ENCODE measurements around the gene DNAJC8.

Gene DNAJC8

DNA sequence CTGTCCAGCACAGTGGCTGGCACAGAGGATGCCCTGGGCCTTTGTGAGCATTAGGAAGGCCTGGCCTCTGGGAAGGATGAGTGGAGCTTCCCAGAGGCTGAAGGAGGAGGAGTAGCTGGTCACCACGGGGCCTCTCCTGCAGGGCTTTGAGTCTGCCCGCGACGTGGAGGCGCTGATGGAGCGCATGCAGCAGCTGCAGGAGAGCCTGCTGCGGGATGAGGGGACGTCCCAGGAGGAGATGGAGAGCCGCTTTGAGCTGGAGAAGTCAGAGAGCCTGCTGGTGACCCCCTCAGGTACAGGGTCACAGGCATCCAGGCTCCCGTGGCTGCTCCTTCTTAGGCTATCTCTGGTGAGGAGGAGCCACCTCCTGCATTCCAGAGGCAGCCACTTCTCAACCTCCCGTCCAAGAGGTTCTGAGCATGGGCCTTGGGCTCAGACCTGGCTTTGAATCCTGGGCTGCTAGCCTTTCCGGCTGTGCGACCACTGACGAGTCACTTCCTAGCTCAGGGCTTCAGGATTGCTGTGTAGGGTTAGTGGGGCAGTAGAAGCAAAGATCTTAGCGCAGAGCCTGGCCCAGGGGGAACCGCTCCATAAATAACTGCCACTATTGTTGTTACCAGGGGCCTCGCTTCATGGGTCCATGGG is 40.5 kb upstream of the DNAJC8 start:
- TF ChIP-seq, protein P1, sequence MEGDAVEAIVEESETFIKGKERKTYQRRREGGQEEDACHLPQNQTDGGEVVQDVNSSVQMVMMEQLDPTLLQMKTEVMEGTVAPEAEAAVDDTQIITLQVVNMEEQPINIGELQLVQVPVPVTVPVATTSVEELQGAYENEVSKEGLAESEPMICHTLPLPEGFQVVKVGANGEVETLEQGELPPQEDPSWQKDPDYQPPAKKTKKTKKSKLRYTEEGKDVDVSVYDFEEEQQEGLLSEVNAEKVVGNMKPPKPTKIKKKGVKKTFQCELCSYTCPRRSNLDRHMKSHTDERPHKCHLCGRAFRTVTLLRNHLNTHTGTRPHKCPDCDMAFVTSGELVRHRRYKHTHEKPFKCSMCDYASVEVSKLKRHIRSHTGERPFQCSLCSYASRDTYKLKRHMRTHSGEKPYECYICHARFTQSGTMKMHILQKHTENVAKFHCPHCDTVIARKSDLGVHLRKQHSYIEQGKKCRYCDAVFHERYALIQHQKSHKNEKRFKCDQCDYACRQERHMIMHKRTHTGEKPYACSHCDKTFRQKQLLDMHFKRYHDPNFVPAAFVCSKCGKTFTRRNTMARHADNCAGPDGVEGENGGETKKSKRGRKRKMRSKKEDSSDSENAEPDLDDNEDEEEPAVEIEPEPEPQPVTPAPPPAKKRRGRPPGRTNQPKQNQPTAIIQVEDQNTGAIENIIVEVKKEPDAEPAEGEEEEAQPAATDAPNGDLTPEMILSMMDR (IDR thresholded peaks at IDR 0.05; ENCODE audit: low read depth, low read length), result no peak
- H3K4me3 ChIP-seq (ENCODE audit: low read depth, low read length), result no peak overlapping the region

DNA sequence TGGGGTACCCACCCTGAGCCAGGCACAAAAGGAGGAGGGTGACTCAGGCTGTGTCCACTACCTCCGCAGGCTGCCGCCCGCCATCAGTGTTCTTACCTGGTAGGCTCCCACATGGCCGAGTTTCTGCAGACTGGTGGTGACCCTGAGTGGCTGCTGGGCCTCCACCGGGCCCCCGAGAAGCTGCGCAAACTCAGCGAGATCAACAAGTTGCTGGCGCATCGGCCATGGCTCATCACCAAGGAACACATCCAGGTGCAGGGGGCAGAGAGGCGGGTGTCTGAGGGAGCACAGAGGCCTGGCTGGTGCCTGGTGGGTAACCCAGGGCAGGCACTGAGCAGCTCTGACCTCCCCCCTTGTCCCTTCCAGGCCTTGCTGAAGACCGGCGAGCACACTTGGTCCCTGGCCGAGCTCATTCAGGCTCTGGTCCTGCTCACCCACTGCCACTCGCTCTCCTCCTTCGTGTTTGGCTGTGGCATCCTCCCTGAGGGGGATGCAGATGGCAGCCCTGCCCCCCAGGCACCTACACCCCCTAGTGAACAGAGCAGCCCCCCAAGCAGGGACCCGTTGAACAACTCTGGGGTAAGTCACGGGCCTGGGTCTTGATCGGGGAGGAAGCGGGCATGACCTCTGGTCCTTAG is 39.5 kb upstream of the DNAJC8 start:
- TF ChIP-seq, protein P1 (IDR thresholded peaks at IDR 0.05; ENCODE audit: low read depth, low read length), result no peak
- H3K4me3 ChIP-seq (ENCODE audit: low read depth, low read length), result no peak overlapping the region

DNA sequence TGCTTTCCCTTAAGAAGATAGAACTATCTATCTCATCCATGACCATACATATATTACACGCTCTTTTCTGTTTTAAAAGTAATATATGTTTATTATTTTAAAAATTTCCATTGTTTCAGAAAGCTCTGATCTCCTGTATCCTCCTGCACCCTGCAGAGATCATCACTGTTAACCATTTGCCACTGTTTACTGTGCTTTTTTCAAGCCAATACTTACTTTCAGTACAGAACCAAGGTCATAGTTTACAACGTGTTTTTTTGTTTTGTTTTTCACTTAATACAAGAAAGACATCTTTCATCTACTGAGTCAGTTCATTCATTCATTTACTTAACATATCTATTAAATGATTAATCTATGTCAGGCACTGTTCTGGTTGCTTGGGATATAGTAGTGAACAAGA is 36.7 kb upstream of the DNAJC8 start:
- H3K4me3 ChIP-seq (ENCODE audit: low read depth, low read length), result no peak overlapping the region
- TF ChIP-seq, protein P1 (IDR thresholded peaks at IDR 0.05; ENCODE audit: low read depth, low read length), result no peak

DNA sequence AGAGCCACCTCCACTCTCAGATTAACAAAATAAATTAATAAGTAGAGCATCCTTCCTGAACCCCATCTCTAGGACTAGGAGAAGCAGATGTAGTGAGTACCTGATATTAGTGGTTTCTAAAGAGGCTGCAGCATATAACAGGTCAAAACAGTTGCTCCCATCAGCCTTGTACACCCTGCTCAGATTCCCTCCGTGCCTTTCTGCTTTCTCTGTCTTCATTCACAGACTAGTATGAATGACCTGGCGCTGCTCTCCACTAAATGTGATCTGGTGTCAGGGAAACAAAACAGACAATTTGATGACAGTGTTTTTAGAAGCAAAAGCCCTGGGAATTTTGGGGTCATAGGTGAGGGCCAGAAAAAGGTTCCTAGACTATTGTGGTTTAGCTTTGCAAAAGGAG is 34.8 kb upstream of the DNAJC8 start:
- TF ChIP-seq, protein P1 (IDR thresholded peaks at IDR 0.05; ENCODE audit: low read depth, low read length), result no peak
- no peak overlapping the region for H3K4me3 ChIP-seq (ENCODE audit: low read depth, low read length)

DNA sequence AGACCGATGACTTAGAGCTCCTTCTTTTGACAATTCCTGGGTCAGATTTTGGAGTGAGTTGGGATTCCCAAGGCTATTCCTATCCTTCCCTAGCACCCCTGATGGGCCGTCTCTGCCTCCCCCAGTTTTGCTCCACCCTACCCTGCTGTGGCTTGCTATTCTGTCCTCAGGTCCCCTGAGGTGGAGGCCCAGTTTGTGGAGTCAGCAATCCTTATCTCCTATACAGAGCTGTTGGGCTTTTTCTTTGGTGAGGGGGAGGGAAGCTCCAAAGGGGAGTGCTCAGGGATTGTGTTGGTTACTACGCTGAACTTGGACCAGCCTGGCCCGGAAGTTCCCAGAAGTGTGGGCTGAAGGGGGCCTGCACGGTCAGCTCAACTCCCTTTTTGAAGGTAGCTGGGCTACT is 34.1 kb upstream of the DNAJC8 start:
- TF ChIP-seq, protein P1 (IDR thresholded peaks at IDR 0.05; ENCODE audit: low read depth, low read length), result no peak
- no peak overlapping the region for H3K4me3 ChIP-seq (ENCODE audit: low read depth, low read length)

DNA sequence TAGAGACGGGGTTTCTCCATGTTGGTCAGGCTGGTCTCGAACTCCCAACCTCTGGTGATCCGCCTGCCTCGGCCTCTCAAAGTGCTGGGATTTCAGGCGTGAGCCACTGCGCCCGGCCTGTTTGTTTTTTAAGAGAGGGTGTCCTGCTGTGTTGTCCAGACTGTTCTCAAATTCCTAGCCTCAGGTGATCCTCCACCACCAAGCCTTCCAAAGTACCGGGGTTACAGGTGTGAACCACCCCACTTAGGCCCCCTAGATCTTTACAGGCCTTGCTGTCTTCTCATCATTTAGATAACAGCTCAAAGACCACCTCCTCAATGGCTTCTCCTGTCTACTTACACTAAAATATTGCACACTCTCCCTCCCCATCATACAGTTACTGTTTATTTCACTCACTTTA is 32.7 kb upstream of the DNAJC8 start:
- TF ChIP-seq, protein P1 (IDR thresholded peaks at IDR 0.05; ENCODE audit: low read depth, low read length), result no peak
- H3K4me3 ChIP-seq (ENCODE audit: low read depth, low read length), result no peak overlapping the region

DNA sequence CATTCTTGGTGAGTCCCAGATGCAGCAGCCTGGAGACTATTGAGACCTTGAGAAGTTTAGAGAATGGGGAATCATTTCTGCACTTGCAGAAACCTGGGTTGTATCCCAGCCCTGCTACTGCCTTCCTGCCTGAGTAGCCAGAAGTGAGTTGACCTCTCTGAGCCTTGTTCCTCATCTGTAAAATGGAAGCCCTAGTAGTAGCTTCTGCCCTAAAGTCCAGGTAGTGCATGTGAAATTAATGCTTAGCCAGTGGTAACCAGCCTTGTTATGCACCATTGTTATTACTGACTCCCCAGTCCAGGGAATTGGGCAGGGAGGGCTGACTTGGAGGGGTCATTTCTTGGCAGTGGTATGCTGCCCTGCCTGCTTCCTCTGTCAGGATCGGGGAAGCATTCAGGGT is 32.1 kb upstream of the DNAJC8 start:
- no peak overlapping the region for H3K4me3 ChIP-seq (ENCODE audit: low read depth, low read length)
- TF ChIP-seq, protein P1 (IDR thresholded peaks at IDR 0.05; ENCODE audit: low read depth, low read length), result no peak
